SK-N-SH treated with all-trans-retinoic acid at 6 μM for 48 hours (cell line): ENCODE data around the gene TANGO2.

ENCODE experiments used
- ATAC-seq: fragments of 200-7000 bp; cut with Tn5 transposase; 3 replicates; pipeline ENCODE4 v1.9.1; 2020; ENCODE audit warnings: mild to moderate bottlenecking, moderate library complexity
- ARNTL ChIP-seq: fragments of 450-650 bp; formaldehyde crosslinking; IDR thresholded peaks from 2 replicates; pipeline ENCODE4 v1.5.0; 2020; ENCODE audit warnings: low read depth, mild to moderate bottlenecking, moderate library complexity, borderline replicate concordance
- BACH2 ChIP-seq: fragments of 250-450 bp; sonication (Bioruptor Pico); IDR thresholded peaks from 2 replicates; pipeline ENCODE4 v1.9.0; 2021; ENCODE audit warnings: mild to moderate bottlenecking, borderline replicate concordance
- CSDC2 ChIP-seq: fragments of 250-450 bp; sonication (Bioruptor Pico); IDR thresholded peaks from 2 replicates; pipeline ENCODE4 v1.5.0; 2020; ENCODE audit warnings: mild to moderate bottlenecking, moderate library complexity
- ESRRG ChIP-seq: fragments of 250-450 bp; sonication (Bioruptor Pico); IDR thresholded peaks from 2 replicates; pipeline ENCODE4 v1.6.1; 2021; ENCODE audit warnings: mild to moderate bottlenecking
- ISL1 ChIP-seq: fragments of 250-450 bp; sonication (Bioruptor Pico); IDR thresholded peaks from 2 replicates; pipeline ENCODE4 v2.1.2; 2022; ENCODE audit warnings: mild to moderate bottlenecking, moderate library complexity
- RARB ChIP-seq: fragments of 250-450 bp; sonication (Bioruptor Pico); IDR thresholded peaks from 2 replicates; pipeline ENCODE4 v1.8.0; 2021; ENCODE audit warnings: mild to moderate bottlenecking, moderate library complexity
- SNAI2 ChIP-seq: fragments of 250-450 bp; sonication (Bioruptor Pico); IDR thresholded peaks from 2 replicates; pipeline ENCODE4 v1.5.0; 2020; ENCODE audit warnings: mild to moderate bottlenecking, moderate library complexity
- TCF4 ChIP-seq: fragments of 250-450 bp; sonication (Bioruptor Pico); IDR thresholded peaks from 2 replicates; pipeline ENCODE4 v1.8.0; 2021; ENCODE audit warnings: mild to moderate bottlenecking, moderate library complexity, borderline replicate concordance
- ZFP3 ChIP-seq: fragments of 250-450 bp; sonication (Bioruptor Pico); IDR thresholded peaks from 2 replicates; pipeline ENCODE4 v1.5.0; 2020; ENCODE audit warnings: mild to moderate bottlenecking, moderate library complexity
- ZFP30 ChIP-seq: fragments of 450-650 bp; formaldehyde crosslinking; IDR thresholded peaks from 2 replicates; pipeline ENCODE4 v1.5.0; 2022; ENCODE audit warnings: mild to moderate bottlenecking, moderate library complexity
- ZNF70 ChIP-seq: fragments of 450-650 bp; formaldehyde crosslinking; IDR thresholded peaks from 2 replicates; pipeline ENCODE4 v1.5.0; 2020; ENCODE audit warnings: mild to moderate bottlenecking, moderate library complexity
- TF ChIP-seq, protein P1 (sequence below): fragments of 250-450 bp; sonication (Bioruptor Pico); IDR thresholded peaks from 2 replicates; pipeline ENCODE4 v1.8.0; 2020; ENCODE audit warnings: mild to moderate bottlenecking, moderate library complexity, borderline replicate concordance
- TF ChIP-seq, protein P2 (sequence below): fragments of 250-450 bp; sonication (Bioruptor Pico); IDR thresholded peaks from 2 replicates; pipeline ENCODE4 v1.5.0; 2020; ENCODE audit warnings: mild to moderate bottlenecking, moderate library complexity
- TF ChIP-seq, protein P3 (sequence below): fragments of 250-450 bp; sonication (Bioruptor Pico); IDR thresholded peaks from 2 replicates; pipeline ENCODE4 v1.5.1; 2021; ENCODE audit warnings: mild to moderate bottlenecking, moderate library complexity
- TF ChIP-seq, protein P4 (sequence below): fragments of 250-450 bp; sonication (Bioruptor Pico); IDR thresholded peaks from 2 replicates; pipeline ENCODE4 v1.8.0; 2021; ENCODE audit warnings: low read depth, mild to moderate bottlenecking, moderate library complexity, borderline replicate concordance

TANGO2 gene

DNA sequence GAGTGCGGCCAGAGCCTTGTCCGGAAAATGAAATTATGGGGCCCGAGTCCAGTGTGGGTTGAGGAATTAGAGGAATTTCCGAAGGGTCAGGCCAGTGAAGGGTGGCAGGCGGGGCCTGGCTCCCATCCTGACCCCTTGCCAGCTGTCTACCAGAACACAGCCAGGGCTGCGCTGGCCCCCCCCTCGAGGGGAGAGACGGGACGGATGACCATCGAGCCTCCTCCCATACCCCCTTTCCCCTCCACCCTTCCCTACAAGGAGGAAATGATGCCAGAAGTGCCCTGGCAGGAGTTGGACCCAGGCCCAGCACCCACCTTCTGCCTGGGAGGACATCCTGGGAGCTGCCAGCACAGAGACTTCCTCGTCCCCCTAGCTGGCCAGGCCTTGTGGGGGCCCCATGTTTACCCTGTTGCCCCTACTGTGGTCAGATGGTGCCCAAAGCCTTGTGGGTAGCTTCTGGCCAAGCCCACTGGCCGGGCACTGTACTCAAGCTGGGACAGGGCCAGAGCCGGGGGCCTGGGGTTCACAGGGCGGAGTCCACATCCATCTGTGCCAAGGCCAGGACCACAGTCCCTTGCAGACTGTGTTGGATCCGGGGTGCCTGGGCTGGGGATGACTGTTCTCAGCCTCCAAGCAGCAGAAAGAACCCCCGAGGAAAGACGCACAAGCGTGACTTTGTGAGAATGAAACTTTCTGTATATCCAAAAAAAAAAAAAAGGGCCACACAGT, 25.1 kb upstream of the TANGO2 start:
- ATAC-seq = peak; percentile 76
- TF ChIP-seq ZNF70 (CRISPR knock-in tag) (no peak), RARB (no peak)
- TF ChIP-seq, protein P1, sequence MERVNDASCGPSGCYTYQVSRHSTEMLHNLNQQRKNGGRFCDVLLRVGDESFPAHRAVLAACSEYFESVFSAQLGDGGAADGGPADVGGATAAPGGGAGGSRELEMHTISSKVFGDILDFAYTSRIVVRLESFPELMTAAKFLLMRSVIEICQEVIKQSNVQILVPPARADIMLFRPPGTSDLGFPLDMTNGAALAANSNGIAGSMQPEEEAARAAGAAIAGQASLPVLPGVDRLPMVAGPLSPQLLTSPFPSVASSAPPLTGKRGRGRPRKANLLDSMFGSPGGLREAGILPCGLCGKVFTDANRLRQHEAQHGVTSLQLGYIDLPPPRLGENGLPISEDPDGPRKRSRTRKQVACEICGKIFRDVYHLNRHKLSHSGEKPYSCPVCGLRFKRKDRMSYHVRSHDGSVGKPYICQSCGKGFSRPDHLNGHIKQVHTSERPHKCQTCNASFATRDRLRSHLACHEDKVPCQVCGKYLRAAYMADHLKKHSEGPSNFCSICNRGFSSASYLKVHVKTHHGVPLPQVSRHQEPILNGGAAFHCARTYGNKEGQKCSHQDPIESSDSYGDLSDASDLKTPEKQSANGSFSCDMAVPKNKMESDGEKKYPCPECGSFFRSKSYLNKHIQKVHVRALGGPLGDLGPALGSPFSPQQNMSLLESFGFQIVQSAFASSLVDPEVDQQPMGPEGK (CRISPR knock-in tag) = peak; percentile 42; the same call in 1 of the 2 replicates
- TF ChIP-seq, protein P2, sequence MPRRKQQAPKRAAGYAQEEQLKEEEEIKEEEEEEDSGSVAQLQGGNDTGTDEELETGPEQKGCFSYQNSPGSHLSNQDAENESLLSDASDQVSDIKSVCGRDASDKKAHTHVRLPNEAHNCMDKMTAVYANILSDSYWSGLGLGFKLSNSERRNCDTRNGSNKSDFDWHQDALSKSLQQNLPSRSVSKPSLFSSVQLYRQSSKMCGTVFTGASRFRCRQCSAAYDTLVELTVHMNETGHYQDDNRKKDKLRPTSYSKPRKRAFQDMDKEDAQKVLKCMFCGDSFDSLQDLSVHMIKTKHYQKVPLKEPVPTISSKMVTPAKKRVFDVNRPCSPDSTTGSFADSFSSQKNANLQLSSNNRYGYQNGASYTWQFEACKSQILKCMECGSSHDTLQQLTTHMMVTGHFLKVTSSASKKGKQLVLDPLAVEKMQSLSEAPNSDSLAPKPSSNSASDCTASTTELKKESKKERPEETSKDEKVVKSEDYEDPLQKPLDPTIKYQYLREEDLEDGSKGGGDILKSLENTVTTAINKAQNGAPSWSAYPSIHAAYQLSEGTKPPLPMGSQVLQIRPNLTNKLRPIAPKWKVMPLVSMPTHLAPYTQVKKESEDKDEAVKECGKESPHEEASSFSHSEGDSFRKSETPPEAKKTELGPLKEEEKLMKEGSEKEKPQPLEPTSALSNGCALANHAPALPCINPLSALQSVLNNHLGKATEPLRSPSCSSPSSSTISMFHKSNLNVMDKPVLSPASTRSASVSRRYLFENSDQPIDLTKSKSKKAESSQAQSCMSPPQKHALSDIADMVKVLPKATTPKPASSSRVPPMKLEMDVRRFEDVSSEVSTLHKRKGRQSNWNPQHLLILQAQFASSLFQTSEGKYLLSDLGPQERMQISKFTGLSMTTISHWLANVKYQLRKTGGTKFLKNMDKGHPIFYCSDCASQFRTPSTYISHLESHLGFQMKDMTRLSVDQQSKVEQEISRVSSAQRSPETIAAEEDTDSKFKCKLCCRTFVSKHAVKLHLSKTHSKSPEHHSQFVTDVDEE (CRISPR knock-in tag) = peak; percentile 79; the same call in 1 of the 2 replicates

DNA sequence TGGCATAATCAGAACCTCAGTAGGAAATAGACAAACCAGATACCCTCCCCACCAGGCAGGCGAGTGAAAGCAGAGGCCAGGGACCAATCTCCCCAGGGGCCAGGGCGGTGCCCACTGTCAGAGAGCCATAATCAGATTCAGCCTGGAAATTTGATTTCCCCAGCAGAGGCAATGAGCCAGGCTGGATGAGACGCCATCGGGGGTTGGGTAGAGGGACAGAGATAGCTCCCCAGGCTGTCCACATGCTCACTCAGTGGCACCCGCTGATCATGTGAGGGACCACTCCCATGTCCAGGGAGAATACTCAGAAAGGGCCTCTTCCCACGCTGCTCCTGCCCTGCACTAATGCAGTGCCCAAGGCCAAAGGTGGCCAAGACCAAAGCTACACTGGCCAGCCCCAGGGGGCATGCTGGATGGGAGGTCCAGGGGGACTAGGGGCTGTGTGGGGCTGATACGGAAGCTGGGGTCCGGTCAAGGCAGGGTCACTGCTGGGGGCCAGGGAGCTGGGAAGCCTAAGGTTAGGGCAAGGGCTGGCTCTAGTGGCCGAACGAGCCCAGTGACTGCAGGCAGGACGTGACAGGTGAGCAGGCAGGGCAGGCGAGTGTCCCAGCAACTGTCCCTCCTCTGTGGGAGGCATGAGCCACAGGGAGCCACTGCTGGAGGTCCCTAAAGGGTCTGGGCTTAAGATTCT, 24.1 kb upstream of the TANGO2 start:
- TF ChIP-seq ZFP30 (CRISPR knock-in tag) (no peak), RARB (no peak), BACH2 (CRISPR knock-in tag) (no peak), ARNTL (peak; percentile 4; the same call in 1 of the 2 replicates), ESRRG (CRISPR knock-in tag) (no peak), SNAI2 (CRISPR knock-in tag) (no peak), ZNF70 (CRISPR knock-in tag) (no peak), ZFP3 (no peak), ISL1 (0 out of 2 replicates have a peak, but pooled peaks have one; percentile 20), TCF4 (CRISPR knock-in tag) (peak; percentile 70; the same call in 1 of the 2 replicates), CSDC2 (no peak)
- TF ChIP-seq, protein P3, sequence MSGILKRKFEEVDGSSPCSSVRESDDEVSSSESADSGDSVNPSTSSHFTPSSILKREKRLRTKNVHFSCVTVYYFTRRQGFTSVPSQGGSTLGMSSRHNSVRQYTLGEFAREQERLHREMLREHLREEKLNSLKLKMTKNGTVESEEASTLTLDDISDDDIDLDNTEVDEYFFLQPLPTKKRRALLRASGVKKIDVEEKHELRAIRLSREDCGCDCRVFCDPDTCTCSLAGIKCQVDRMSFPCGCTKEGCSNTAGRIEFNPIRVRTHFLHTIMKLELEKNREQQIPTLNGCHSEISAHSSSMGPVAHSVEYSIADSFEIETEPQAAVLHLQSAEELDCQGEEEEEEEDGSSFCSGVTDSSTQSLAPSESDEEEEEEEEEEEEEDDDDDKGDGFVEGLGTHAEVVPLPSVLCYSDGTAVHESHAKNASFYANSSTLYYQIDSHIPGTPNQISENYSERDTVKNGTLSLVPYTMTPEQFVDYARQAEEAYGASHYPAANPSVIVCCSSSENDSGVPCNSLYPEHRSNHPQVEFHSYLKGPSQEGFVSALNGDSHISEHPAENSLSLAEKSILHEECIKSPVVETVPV (CRISPR knock-in tag) = no peak
- TF ChIP-seq, protein P2 (CRISPR knock-in tag) = peak; percentile 73; the same call in 1 of the 2 replicates
- TF ChIP-seq, protein P4, sequence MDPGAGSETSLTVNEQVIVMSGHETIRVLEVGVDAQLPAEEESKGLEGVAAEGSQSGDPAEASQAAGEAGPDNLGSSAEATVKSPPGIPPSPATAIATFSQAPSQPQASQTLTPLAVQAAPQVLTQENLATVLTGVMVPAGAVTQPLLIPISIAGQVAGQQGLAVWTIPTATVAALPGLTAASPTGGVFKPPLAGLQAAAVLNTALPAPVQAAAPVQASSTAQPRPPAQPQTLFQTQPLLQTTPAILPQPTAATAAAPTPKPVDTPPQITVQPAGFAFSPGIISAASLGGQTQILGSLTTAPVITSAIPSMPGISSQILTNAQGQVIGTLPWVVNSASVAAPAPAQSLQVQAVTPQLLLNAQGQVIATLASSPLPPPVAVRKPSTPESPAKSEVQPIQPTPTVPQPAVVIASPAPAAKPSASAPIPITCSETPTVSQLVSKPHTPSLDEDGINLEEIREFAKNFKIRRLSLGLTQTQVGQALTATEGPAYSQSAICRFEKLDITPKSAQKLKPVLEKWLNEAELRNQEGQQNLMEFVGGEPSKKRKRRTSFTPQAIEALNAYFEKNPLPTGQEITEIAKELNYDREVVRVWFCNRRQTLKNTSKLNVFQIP (CRISPR knock-in tag) = no peak
- TF ChIP-seq, protein P1 (CRISPR knock-in tag) = 0 out of 2 replicates have a peak, but pooled peaks have one; percentile 18
- peak; percentile 20 for ATAC-seq
